Common myeloid progenitor, CD34-positive (primary cell): ENCODE data around the gene POU6F2.
"Not testable (repeated sequence)": the region's sequence is repeated elsewhere in the genome, so short reads cannot be mapped to it uniquely, and the experiment has no call there.

Experiments used
- CTCF ChIA-PET: fragments of 350-600 bp; sonication (Branson Sonifier 250); formaldehyde crosslinking; loops from one replicate; lab custom pipeline; 2021; ENCODE audit warnings: antibody characterized with exemption; lab: Charles Lee
- POLR2A ChIA-PET: fragments of 350-600 bp; sonication (Branson Sonifier 250); formaldehyde crosslinking; loops from one replicate; lab custom pipeline; 2021; ENCODE audit warnings: antibody characterized with exemption; lab: Charles Lee
- DNase-seq, 3 donors: peaks; one replicate each; pipeline versions ENCODE4 v3.0.0 to v3.0.0-alpha.2; 2013
- H3K27ac ChIP-seq, 2 experiments: 1 replicate in 1 of 2; 2 replicates in 1 of 2; pipeline ENCODE4 v1.7.0; 2013; ENCODE audit warnings: inconsistent platforms in 2 of 2, low read length in 2 of 2, mild to moderate bottlenecking in 2 of 2, low read depth in 1 of 2, moderate library complexity in 1 of 2; ENCODE audit not compliant: severe bottlenecking in 2 of 2, insufficient read depth in 1 of 2, poor library complexity in 1 of 2
- H3K27me3 ChIP-seq, 5 experiments: replicated peaks in 2 of 5; 1 replicate in 3 of 5; 2 replicates in 2 of 5; pipeline versions ENCODE4 v1.6.1 to v1.7.0; 2013; ENCODE audit warnings: low read length in 4 of 5, mild to moderate bottlenecking in 2 of 5, moderate library complexity in 2 of 5, inconsistent platforms in 1 of 5; ENCODE audit not compliant: insufficient read depth in 5 of 5, control insufficient read depth in 4 of 5
- H3K36me3 ChIP-seq, 4 experiments: 1 replicate in 2 of 4; 2 replicates in 2 of 4; pipeline versions ENCODE4 v1.6.1 to v1.7.0; 2013; ENCODE audit warnings: low read length in 3 of 4, control low read depth in 1 of 4, mild to moderate bottlenecking in 1 of 4; ENCODE audit not compliant: control insufficient read depth in 4 of 4, insufficient read depth in 4 of 4
- H3K4me1 ChIP-seq, 4 experiments: 1 replicate in 3 of 4; 2 replicates in 1 of 4; pipeline versions ENCODE4 v1.6.1 to v1.7.1; 2013; ENCODE audit warnings: low read length in 3 of 4, mild to moderate bottlenecking in 3 of 4, control low read depth in 1 of 4, inconsistent platforms in 1 of 4, moderate library complexity in 1 of 4; ENCODE audit not compliant: control insufficient read depth in 4 of 4, insufficient read depth in 4 of 4; ENCODE audit errors: control extremely low read depth in 1 of 4
- H3K4me3 ChIP-seq, 7 experiments: 1 replicate in 4 of 7; 2 replicates in 3 of 7; pipeline versions ENCODE4 v1.5.1 to v1.7.0; 2013; ENCODE audit warnings: mild to moderate bottlenecking in 7 of 7, low read length in 6 of 7, moderate library complexity in 6 of 7, inconsistent platforms in 2 of 7, low read depth in 2 of 7, control low read depth in 1 of 7; ENCODE audit not compliant: insufficient read depth in 4 of 7, control insufficient read depth in 1 of 7; ENCODE audit errors: extremely low read depth in 1 of 7
- H3K9me3 ChIP-seq, 5 experiments: 1 replicate in 4 of 5; 2 replicates in 1 of 5; pipeline versions ENCODE4 v1.6.1 to v1.7.1; 2013; ENCODE audit warnings: low read length in 4 of 5, mild to moderate bottlenecking in 2 of 5, inconsistent platforms in 1 of 5, low read depth in 1 of 5, moderate library complexity in 1 of 5; ENCODE audit not compliant: control insufficient read depth in 4 of 5, insufficient read depth in 2 of 5; ENCODE audit errors: control extremely low read depth in 1 of 5
- WGBS: methylation state at CpG from one replicate; pipeline ENCODE4 v1.1.5; 2013; ENCODE audit not compliant: insufficient coverage; 5-methylcytosine and 5-hydroxymethylcytosine counted together

The POU6F2 gene

DNA sequence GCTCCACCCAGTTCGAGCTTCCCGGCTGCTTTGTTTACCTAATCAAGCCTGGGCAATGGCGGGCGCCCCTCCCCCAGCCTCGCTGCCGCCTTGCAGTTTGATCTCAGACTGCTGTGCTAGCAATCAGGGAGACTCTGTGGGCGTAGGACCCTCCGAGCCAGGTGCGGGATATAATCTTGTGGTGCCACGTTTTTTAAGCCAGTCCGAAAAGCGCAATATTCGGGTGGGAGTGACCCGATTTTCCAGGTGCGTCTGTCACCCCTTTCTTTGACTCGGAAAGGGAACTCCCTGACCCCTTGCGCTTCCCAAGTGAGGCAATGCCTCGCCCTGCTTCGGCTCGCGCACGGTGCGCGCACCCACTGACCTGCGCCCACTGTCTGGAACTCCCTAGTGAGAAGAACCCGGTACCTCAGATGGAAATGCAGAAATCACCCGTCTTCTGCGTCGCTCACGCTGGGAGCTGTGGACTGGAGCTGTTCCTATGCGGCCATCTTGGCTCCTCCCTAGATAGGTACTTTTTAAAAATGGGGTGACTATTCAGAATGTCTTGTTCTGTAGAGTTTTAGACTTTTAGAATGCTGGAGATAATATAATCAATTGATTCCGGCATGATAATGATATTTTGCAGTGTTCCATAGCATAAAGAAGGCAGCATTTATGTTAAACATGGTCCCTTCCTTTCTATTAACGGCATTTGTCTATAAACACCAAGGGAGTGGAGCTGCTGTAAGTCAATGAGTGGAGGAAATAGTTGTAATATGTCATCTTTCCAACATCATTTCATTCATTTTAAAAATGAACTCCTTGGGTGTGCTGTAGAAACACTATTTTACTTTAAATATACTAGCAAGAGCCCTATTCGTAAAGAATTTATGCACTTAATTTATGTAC lies 35.6 kb downstream of the POU6F2 start:
- H3K27me3 ChIP-seq, CTCF ChIA-PET, H3K27ac ChIP-seq, H3K9me3 ChIP-seq, H3K4me1 ChIP-seq, H3K4me3 ChIP-seq, POLR2A ChIA-PET, DNase-seq, H3K36me3 ChIP-seq: not testable (repeated sequence)
- 96% methylated on average over 15 of the region's 34 CpGs for WGBS

DNA sequence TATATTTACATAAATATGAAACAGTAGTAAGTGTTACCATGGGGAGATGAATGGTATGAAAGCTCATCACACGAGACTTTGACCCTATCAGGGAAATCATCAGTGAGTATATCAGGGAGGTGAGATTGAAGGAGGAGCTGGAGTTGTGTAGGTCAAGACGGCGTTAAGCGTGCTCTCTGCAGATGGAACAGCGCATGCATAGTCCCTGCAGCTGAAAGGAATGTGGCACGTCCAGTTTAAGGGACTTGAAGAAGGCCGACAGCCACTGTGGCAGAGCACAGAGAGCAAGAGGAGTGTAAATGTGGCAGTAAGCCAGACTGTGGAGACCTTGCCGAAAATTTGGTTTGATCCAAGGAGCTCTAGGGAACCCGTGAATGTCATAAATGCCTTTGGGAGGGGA lies 38.9 kb downstream of the POU6F2 start:
- H3K27ac ChIP-seq, result no peak overlapping the region
- H3K27me3 ChIP-seq, result no peaks in the 10 kb centered on the region
- ChIA-PET POLR2A (interaction anchor here (0.6 kb wide), 1 partner anchor 15 kb away, joined by 3 read pairs; no protein-coding TSS in a partner anchor), CTCF (no interaction called here)
- WGBS, result 98% methylated on average over 7 of the region's 9 CpGs
- no peaks in the 10 kb centered on the region for H3K4me1 ChIP-seq
- H3K9me3 ChIP-seq, result no peaks in the 10 kb centered on the region
- DNase-seq, result no peak
- no peak overlapping the region for H3K4me3 ChIP-seq
- H3K36me3 ChIP-seq, result no peaks in the 10 kb centered on the region

DNA sequence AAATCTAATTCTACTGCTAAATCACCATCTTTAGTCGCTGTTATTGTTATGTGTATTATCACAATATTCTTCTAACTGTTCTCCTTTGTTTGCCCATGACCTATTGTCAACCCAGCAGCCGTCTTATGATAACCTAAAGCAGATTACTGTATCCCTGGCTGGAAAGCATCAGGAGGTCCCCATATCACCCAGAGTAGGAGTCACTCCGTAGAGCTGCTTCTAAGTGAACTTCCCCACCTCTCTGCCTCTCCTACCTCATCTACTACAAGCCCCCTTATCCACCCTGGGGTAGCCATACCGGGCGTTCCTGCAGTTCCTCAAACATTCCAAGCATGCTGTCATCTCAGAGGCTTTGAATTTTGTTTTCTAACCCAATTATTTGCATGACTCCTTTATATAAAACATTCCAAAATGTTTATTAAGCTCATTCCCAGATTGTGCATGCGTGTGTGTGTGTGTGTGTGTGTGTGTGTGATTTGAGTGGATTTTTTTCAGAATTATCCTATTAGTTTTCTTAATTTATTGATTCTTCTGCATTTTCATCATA lies 39.7 kb downstream of the POU6F2 start:
- no peak overlapping the region for H3K4me3 ChIP-seq
- H3K36me3 ChIP-seq, result no peaks in the 10 kb centered on the region
- ChIA-PET CTCF (no interaction called here), POLR2A (no interaction called here)
- no peaks in the 10 kb centered on the region for H3K27me3 ChIP-seq
- 93% methylated on average over 4 of the region's 6 CpGs for WGBS
- H3K9me3 ChIP-seq, result peaks cover 0 to 3% (median 0%) of the 10 kb centered on the region in 5 experiments
- H3K4me1 ChIP-seq, result no peaks in the 10 kb centered on the region
- DNase-seq, result no peak
- no peak overlapping the region for H3K27ac ChIP-seq

DNA sequence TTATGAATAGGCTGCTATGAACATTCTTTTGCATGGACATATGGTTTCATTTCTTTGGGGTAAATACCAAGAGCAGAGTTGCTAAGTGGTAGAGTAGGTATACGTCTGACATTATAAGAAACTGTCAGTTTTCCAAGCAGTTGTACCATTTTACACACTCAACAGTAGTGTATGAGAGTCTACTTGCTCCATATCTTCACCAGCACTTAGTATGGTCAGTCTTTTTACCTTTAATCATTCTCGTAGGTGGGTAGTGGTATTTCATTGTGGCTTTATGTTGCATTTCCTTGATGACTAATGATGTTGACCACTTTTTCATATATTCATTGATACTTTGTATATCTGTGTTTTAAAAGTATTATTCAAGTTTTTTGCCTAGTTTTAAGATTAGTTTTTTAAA lies 45.1 kb downstream of the POU6F2 start:
- POLR2A ChIA-PET, result no interaction called here
- no peak for DNase-seq
- Histone ChIP-seq H3K4me3 (no peak overlapping the region), H3K27me3 (no peaks in the 10 kb centered on the region), H3K27ac (no peak overlapping the region), H3K36me3 (no peaks in the 10 kb centered on the region), H3K4me1 (no peaks in the 10 kb centered on the region), H3K9me3 (peaks cover 0 to 8% (median 0%) of the 10 kb centered on the region in 5 experiments)
- CTCF ChIA-PET, result no interaction called here
- no CpG with 5 or more reads among the region's 2 CpGs for WGBS

DNA sequence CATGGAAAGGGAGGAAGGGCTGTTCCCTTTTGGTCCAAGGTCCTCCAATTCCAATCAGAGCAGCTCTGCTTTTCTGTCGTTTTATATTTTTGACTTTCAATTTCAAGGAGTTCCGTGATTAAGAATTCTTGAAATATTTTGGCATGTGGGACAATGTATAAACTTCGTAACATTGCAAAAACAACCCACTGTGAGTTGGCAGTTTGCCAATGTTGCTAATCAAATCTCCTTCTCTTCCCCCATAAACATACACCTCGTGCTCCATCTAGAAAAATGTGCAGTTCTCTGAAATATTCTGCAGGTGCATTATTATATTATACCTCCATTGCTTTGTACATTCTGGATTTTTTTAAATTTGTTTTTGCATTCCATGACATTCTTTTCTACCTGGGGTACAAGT lies 49.8 kb downstream of the POU6F2 start:
- no peaks in the 10 kb centered on the region for H3K4me1 ChIP-seq
- no peaks in the 10 kb centered on the region for H3K36me3 ChIP-seq
- no peak for DNase-seq
- ChIA-PET CTCF (no interaction called here), POLR2A (no interaction called here)
- no peaks in the 10 kb centered on the region for H3K27me3 ChIP-seq
- no peak overlapping the region for H3K27ac ChIP-seq
- no peak overlapping the region for H3K4me3 ChIP-seq
- WGBS, result no CpG with 5 or more reads among the region's 4 CpGs
- H3K9me3 ChIP-seq, result peaks cover 0 to 7% (median 0%) of the 10 kb centered on the region in 5 experiments

DNA sequence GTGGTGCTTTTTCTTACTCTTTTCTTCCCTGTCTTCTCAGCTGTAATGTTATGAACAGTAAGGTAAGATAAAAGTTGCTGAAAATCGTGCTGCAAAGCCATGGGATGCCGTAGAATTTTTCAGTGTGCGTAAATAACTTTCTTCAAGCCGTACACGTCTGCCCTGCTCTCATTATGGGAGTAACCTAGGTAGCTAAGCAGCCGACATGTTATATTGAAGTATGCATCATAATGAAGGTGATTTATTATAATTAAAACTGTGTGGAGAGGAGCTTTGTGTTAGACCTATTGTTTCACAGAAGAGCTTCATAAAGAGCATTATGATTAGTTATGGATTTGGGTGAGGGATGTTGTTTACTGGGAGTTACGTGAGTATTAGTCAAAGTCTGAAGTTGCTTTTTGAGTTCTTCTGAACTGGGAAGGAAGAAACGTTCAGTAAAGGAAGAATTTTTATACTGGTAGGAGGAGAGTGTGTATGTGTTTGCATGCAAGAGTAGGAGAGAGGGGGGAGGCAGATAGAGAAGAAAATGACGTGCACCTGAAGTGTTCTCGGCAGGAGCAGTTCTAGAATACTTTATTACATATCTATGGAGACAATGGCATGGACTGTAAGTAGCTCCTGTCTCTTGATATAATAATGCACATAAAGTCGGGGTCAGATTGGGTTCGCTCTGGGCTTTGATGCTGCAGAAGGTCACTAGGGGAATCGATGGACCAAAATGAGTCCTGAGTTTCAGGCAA lies 56.3 kb downstream of the POU6F2 start:
- Histone ChIP-seq H3K27me3 (peaks cover 0 to 2% (median 0%) of the 10 kb centered on the region in 5 experiments), H3K27ac (no peak overlapping the region), H3K9me3 (no peaks in the 10 kb centered on the region), H3K4me1 (no peaks in the 10 kb centered on the region), H3K36me3 (no peaks in the 10 kb centered on the region), H3K4me3 (no peak overlapping the region)
- DNase-seq, result no peak
- CTCF ChIA-PET, result no interaction called here
- POLR2A ChIA-PET, result no interaction called here
- WGBS, result 92% methylated on average over 11 of the region's 13 CpGs

DNA sequence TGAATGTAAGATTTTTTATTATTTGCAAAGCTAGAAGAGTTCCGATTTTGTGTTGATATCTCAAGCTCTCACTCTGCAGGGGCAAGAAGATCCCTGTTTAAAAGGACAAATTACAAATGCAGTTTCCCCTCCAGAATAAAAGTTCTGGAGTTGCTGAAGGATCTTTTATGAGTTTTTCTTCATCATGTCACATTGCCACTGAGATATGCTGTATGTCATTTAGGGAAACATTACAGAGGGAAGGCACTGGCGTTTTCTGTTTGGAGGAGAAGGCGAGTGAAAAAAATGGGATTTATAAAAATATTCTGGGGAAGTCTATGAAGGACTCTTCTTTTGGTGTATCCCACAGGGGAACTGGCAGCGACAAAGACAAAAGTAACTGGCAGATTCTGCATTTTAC lies 57.4 kb downstream of the POU6F2 start:
- Histone ChIP-seq H3K4me1 (no peaks in the 10 kb centered on the region), H3K36me3 (no peaks in the 10 kb centered on the region), H3K27ac (no peak overlapping the region), H3K27me3 (peaks cover 0 to 2% (median 0%) of the 10 kb centered on the region in 5 experiments), H3K9me3 (no peaks in the 10 kb centered on the region), H3K4me3 (no peak overlapping the region)
- CTCF ChIA-PET, result no interaction called here
- no peak for DNase-seq
- 95% methylated on average over 4 of the region's 4 CpGs for WGBS
- POLR2A ChIA-PET, result interaction anchor here (0.7 kb wide), 1 partner anchor 424 kb away, joined by 3 read pairs; no protein-coding TSS in a partner anchor
